ENCODE results near the gene SSH2.

- no peak for TF ChIP-seq CTCF (IDR thresholded peaks at IDR 0.05)
- TF ChIP-seq EZH2 (IDR thresholded peaks at IDR 0.05) = no peak
- TF ChIP-seq EZH2phosphoT487 (IDR thresholded peaks at IDR 0.05) = no peak
These were observed 231.8 kb downstream of the SSH2 start for GRCh38 chr17:29698019-29698777.

All from neural progenitor cell (in vitro differentiated cells).